GM10847 (cell line): Measurements from ENCODE around the gene SRGAP3.

ENCODE experiments used
- POLR2A ChIP-seq: IDR thresholded peaks from 2 replicates; pipeline ENCODE4 v1.6.1; 2011; ENCODE audit not compliant: insufficient read length; ENCODE audit errors: extremely low read depth

SRGAP3 gene

DNA sequence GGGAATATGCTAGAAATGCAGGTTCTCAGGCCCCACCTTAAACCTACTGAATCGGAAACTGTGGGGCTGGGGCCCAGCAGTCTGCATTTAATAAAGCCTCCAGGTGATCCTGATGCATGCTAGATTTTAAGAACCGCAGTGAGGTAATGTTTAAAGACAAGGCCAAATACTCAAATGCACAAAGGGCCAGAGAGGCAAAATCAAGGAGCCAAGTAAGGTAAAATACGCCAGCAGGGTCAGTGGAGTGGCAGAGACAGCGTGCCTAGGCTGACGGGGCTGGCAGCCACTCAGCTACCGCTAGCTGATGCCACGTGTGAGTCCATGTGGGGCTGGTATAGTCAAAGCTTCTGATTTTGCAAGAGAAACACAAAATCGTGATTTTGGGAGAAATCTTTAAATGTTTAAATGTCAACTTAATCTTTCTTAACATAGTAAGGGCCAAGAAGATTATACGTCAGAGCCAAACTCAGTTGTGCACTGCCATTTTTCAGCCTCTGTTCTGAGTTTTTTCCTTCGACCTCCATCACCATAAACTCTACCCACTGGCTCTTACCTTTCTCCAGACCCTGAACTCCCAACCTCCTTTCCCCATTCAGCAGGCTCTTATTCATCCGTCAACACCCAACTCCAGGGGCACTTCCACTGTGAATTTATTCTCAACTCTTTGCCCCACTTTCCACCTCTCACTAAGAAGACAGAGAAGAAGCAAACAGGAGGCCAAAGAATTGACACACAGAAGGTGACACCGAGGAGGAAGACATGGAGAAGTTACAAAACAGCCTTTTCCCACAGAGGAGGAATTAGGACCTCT is 149.5 kb downstream of the SRGAP3 start:
- TF ChIP-seq POLR2A = no peak

DNA sequence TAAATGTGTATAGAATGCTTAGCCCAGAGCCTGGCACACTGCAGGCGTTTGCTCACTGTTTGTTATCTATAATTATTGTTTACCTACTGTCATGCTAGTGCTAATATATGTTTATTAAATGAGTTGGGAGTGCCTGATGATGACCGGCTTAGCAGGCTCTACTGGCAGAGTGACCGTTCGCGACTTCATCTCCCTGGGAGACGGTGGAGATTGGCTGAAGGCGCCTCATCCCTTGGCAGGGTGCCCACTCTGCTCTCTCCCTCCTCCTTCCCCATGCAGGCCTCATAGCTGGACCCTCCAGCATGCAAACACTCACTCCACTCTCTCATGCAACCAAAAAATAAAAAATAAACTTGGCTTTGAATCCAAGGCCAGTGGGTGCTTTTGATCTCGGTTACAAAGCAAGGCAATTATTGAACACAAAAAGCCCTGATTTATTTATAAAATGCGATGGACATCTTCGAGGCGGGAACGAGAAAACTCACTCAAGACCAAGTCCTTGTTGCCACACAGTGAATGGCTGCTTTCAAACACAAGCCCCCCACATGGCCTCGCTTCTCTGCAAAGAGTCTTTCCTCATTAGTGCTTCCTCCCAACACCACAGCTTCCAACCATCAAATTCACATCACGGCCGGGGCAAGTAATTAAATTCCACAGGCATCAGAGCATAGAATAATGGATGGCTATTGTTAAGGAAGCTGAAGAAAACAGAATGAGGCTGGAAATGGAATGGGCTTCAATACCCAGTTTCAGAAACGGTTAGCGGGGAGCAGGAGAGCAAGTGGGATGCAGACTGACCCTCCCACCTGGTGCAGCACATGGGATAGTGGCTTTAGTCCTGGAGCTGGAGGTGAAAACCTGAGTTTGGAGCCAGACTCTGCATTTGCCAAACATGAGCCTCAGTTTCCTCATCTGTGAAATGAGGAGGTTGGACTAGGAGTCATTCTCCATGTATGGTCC is 150.4 kb downstream of the SRGAP3 start:
- no peak for TF ChIP-seq POLR2A

DNA sequence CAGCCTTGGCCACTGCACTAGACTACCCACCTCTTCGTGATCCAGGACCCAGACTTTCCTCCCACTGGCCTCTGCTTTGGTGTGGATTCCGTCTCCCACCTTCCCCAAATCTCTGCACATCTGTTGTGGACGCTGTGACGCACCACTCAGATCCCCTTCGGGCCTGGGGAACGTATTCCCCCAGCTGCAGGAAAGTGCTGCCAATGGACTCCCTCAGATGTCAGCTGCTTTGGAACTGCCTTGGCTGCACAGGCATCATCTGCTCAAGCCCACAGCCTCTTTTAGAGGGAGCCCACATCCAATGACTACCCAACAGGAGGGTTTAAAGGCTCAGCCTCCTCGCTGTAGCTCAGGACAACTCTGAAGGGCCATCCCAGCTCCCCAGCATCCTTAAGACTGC is 152.0 kb downstream of the SRGAP3 start:
- no peak for TF ChIP-seq POLR2A

- no peak for TF ChIP-seq POLR2A
Observed at GRCh38 chr3:9091486-9092235, 157.8 kb downstream of the SRGAP3 start.

DNA sequence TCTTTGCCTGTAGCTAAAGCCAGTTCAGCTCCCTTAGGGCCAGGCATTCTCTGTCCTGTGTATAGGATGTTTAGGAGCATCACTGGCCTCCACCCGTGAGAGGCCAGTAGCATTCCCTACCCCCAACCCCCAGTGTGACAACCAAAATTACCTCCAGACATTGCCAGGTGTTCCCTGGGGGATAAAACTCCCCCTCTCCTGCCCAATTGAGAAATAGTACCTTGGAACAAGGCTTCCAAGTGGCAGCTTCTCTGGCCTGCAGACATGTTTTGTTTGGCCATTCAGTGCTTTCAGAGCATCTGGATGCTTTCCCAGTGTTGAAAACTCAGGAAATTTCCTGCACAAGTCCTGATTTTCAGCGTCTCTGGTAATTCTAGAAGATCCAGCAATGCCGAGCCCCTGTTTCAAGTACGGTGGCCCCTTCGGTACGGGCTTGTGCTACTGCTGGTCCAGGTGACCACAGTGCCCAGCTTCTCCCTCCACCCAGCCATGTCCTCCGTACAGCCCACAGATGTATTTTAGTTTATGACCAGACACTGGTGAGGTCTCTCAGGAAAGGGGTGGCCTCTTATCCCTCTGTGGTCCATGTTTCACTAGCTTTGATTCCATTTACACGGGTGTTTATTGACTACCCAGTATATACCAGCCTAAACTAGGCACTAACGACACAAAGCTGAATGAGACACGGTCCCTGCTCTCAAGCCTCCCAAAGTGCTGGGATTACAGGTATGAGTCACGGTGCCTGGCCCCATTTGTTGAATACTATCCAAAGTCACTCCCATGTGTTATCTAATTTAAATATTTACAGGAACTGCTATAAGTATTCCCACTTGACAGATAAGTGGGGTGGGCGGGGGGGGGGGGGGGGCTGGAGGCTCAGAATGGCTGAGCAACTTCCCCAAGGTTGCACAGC is 160.7 kb downstream of the SRGAP3 start:
- no peak for TF ChIP-seq POLR2A

DNA sequence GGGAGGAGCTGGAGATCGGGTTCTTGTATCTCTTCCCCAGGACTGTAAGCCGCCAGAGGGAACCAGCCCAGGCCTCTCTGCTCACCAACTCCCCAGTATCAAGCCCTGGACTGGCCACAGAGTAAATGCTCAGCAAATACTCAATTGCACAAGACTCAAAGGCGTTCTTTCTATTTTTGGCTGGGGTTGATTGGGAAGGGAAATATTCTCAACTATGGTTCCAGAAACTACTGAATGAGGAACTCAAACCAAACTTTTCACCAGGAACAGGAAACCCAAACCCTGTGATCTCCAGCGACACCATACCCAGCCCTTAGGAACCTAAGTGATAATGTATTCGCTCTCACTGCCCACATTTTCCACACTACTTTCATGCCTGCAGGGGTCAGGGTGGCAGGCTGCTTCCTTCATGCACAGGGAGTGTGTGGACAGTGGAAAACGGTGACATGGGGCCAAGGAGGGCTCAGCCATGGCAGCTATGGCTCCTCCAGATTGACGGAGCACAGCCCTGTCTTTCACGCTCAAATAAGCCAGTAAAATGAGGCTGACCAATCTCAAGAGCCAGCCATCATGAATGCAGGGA is 161.5 kb downstream of the SRGAP3 start:
- TF ChIP-seq POLR2A = no peak

DNA sequence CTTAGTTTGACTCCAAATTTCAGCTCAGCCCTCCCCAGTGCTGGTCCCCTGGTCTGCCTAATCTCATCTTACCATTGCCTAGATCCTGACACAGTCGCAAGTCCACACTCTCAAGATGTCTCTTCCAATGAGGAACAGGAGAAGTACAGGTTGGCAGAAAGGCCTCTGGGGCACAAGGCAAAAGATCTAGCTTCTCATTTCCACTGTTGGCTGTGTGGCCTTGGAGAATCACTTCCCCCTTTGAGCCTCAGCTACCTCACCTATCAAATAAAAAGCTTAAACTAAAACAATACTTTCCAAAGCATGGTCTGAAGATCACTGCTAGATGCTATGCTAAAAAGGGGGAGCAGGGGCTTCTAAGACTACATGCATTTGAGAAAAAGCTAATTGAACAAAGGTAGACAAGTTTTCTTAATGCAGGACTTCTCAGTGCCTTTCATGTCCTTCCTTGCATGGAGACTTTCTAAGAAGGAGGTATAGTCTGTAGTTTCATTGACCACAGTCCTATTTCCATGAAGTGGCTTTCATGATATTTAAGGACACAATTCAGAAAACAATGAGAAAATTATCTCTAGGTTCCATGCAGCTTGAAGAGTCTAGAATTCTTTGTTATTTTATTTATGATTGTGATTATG is 168.1 kb downstream of the SRGAP3 start:
- TF ChIP-seq POLR2A = no peak

- TF ChIP-seq POLR2A = no peak
Observed at GRCh38 chr3:9080163-9080562, 169.3 kb downstream of the SRGAP3 start.

DNA sequence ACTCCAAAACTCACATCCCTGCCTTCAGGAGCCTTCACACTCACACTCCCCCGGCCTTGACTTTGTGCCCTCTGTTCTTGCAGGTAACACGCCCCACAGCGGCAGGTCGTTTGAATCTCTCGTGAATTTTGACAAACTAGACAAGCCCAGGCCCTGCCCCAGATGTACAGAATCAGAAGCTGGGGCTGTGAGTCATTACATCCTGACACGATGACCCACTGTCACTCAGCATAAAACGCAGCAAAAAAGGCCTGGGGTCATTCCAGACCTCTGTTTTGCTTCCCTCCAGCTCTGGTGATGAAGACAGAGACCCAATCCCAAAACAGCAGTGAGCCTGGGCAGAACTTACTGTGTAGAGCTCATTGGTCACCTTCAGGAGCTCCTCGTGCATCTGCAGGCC is 169.8 kb downstream of the SRGAP3 start:
- no peak for TF ChIP-seq POLR2A

GRCh38 chr3:9078561-9079240 is 170.7 kb downstream of the SRGAP3 start:
- TF ChIP-seq POLR2A = no peak

GRCh38 chr3:9077029-9077428 is 172.4 kb downstream of the SRGAP3 start:
- TF ChIP-seq POLR2A = no peak

DNA sequence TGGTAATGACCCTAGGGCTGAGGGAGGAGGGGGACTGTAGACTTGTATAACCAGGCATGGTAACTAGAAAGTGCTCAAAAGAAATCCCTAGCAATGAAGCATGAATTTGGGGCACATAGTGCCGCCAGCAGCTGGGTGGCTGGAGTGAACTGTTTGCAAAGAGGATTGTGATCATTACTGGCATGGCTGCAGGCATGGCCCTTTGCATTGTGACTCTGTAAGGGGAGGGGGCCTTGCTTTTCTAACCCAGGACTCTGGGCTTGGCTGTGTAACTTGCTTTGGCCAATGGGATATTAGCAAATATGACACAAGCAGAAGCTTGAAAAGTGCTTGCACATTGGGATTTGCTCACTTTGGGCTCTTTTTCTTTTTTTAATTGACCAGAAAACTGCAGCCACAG is 173.7 kb downstream of the SRGAP3 start:
- no peak for TF ChIP-seq POLR2A

DNA sequence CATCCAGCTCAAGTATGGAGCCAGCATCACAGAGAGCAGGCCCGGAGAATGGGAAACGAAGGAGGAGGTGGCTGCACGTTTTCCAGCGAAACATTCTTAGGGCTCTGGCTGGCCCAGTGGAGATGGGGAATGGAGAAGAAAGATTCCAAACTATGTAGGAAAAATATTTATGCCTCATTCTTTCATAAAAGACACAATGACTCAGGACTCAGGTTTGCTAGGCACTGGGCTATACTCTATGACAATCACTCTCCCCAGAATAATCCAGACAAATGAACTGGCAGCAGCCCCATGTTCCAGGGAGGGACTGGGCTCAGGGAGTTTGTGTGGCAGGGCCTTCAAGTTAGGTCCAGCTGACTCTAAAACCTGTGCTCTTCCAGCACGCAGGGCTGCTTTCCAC is 175.4 kb downstream of the SRGAP3 start:
- no peak for TF ChIP-seq POLR2A

DNA sequence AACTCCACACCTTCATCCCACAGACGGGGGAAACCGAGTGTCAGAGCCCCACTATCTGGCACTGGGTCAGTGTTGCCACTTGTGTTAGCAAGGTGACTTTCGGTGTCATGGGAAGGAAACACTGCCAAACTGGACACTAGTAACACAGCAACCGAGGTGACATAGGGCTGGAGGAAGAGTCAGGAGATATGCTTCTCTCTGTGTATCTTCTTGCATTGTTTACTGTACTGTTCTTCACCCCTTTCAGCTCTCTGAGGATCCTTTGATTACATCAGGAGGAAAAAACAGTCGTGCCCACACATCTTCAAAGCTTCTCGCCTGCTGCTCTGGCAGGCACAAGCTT is 176.8 kb downstream of the SRGAP3 start:
- no peak for TF ChIP-seq POLR2A
